HepG2 (cell line): Measurements from ENCODE around the gene MAP1B. TPM values are rescaled to one million over a fixed set of nuclear protein-coding genes. Genes with fewer than 3 reads are reported as not detected.
A peak's percentile ranks its signal among the peaks of the same experiment; 100 is the strongest.

ENCODE experiments used
- ATAC-seq: fragments of 200-7000 bp; cut with Tn5 transposase; 3 replicates; pipeline ENCODE4 v1.9.1; 2020; ENCODE audit warnings: mild to moderate bottlenecking, moderate library complexity
- BruUV-seq: library from RNA; stranded (reverse); fragments of 400-500 nt; replicated peaks from 2 replicates; lab custom pipeline; 2021; lab: Mats Ljungman, UMichigan
- CTCF ChIA-PET: fragments of 300-600 bp; formaldehyde crosslinking; extraction: SDS; loops from one replicate; lab custom pipeline; 2021; ENCODE audit warnings: low total read pairs, inconsistent platforms, low intra/inter-chr PET ratio; lab: Yijun Ruan, JAX
- POLR2A ChIA-PET: fragments of 350-600 bp; sonication (Branson Sonifier 250); formaldehyde crosslinking; loops from one replicate; lab custom pipeline; 2020; ENCODE audit warnings: antibody characterized with exemption, inconsistent platforms; lab: Yijun Ruan, JAX
- DNase-seq: peaks from one replicate; pipeline ENCODE4 v3.0.0-alpha.2; 2015; ENCODE audit warnings: low spot score
- FAIRE-seq: peaks from 3 replicates; lab custom pipeline; 2011; peaks lifted over from hg19 to GRCh38; lab: Jason Lieb, UNC
- H2AFZ ChIP-seq: one replicate; pipeline ENCODE4 v1.6.1; 2011; ENCODE audit warnings: low read length, inconsistent platforms
- H3K27ac ChIP-seq: fragments of 300-600 bp; 3 replicates; pipeline ENCODE4 v1.8.0; 2011; ENCODE audit warnings: mixed run types, mild to moderate bottlenecking, mixed read lengths, low read length, inconsistent platforms; ENCODE audit not compliant: insufficient read depth; ENCODE audit errors: extremely low read length
- H3K27me3 ChIP-seq, 2 experiments: fragments of 200-600 bp in 1 of 2; 2 replicates in 1 of 2; 3 replicates in 1 of 2; pipeline versions ENCODE4 v1.6.0 to v1.8.0; 2011; ENCODE audit warnings: low read length in 2 of 2, mild to moderate bottlenecking in 2 of 2, moderate library complexity in 2 of 2, inconsistent platforms in 1 of 2; ENCODE audit not compliant: insufficient read depth in 2 of 2, control insufficient read depth in 1 of 2
- H3K36me3 ChIP-seq, 2 experiments: fragments of 200-600 bp in 1 of 2; replicated peaks in 1 of 2; 2 replicates in 1 of 2; 3 replicates in 1 of 2; pipeline versions ENCODE4 v1.5.1 to v1.8.0; 2011; ENCODE audit warnings: low read length in 2 of 2, inconsistent platforms in 1 of 2; ENCODE audit not compliant: insufficient read depth in 2 of 2, control insufficient read depth in 1 of 2
- H3K4me1 ChIP-seq: 2 replicates; pipeline ENCODE4 v1.5.1; 2012; ENCODE audit warnings: low read length, inconsistent platforms; ENCODE audit not compliant: insufficient read depth
- H3K4me2 ChIP-seq: 2 replicates; pipeline ENCODE4 v1.6.0; 2011; ENCODE audit warnings: low read depth, low read length, inconsistent platforms
- H3K4me3 ChIP-seq, 3 experiments: fragments of 200-600 bp in 1 of 3; sonication (generic), shearing (Covaris generic) in 1 of 3; replicated peaks in 1 of 3; 2 replicates each; pipeline ENCODE4 v1.5.1; 2011 to 2016; ENCODE audit warnings: low read length in 3 of 3, inconsistent platforms in 2 of 3, low read depth in 2 of 3, mild to moderate bottlenecking in 2 of 3, control low read depth in 1 of 3, mixed read lengths in 1 of 3; ENCODE audit not compliant: insufficient read depth in 1 of 3
- H3K79me2 ChIP-seq: one replicate; pipeline ENCODE4 v1.6.1; 2011; ENCODE audit warnings: low read length, inconsistent platforms; ENCODE audit not compliant: insufficient read depth
- H3K9ac ChIP-seq: 2 replicates; pipeline ENCODE4 v1.6.0; 2011; ENCODE audit warnings: mild to moderate bottlenecking, low read depth, low read length, inconsistent platforms; ENCODE audit not compliant: insufficient read depth
- H3K9me3 ChIP-seq: 2 replicates; pipeline ENCODE4 v1.5.1; 2012; ENCODE audit warnings: mild to moderate bottlenecking, low read length
- H4K20me1 ChIP-seq: 2 replicates; pipeline ENCODE4 v1.6.0; 2011; ENCODE audit warnings: inconsistent platforms, mild to moderate bottlenecking, low read length, moderate library complexity; ENCODE audit not compliant: insufficient read depth
- ATF4 ChIP-seq, 2 experiments: fragments of 450-650 bp in 1 of 2; sonication (generic) in 1 of 2; formaldehyde crosslinking; IDR thresholded peaks; 2 replicates each; pipeline versions ENCODE4 v1.5.0 to v1.8.0; 2020 to 2022; ENCODE audit warnings: mild to moderate bottlenecking in 1 of 2, missing genetic modification reagents in 1 of 2
- FOSL2 ChIP-seq: sonication (generic); formaldehyde crosslinking; IDR thresholded peaks from 2 replicates; pipeline ENCODE4 v1.4.0; 2020; ENCODE audit warnings: missing genetic modification reagents
- FOXA1 ChIP-seq, 2 experiments: fragments of 450-650 bp in 1 of 2; sonication (generic) in 1 of 2; formaldehyde crosslinking in 1 of 2; IDR thresholded peaks; 2 replicates each; pipeline versions ENCODE4 v1.4.0 to v1.6.1; 2016 to 2020; ENCODE audit warnings: missing genetic modification reagents in 1 of 2
- NR2F2 ChIP-seq: IDR thresholded peaks from 2 replicates; pipeline ENCODE4 v1.6.1; 2012; ENCODE audit warnings: low read depth, inconsistent platforms, borderline replicate concordance
- RFX1 ChIP-seq: fragments of 450-650 bp; IDR thresholded peaks from 2 replicates; pipeline ENCODE4 v1.6.1; 2017
- SCMH1 ChIP-seq: sonication (generic); formaldehyde crosslinking; IDR thresholded peaks from 2 replicates; pipeline ENCODE4 v1.9.0; 2021; ENCODE audit warnings: missing genetic modification reagents, mild to moderate bottlenecking, borderline replicate concordance
- TCF12 ChIP-seq, 2 experiments: fragments of 450-650 bp in 1 of 2; sonication (generic) in 1 of 2; formaldehyde crosslinking in 1 of 2; IDR thresholded peaks; 2 replicates each; pipeline versions ENCODE4 v1.6.1 to v1.8.0; 2017 to 2022; ENCODE audit warnings: antibody characterized with exemption in 1 of 2, mild to moderate bottlenecking in 1 of 2, missing genetic modification reagents in 1 of 2, moderate library complexity in 1 of 2
- TSC22D2 ChIP-seq: sonication (generic); formaldehyde crosslinking; IDR thresholded peaks from 2 replicates; pipeline ENCODE4 v1.5.1; 2020; ENCODE audit warnings: missing genetic modification reagents, mild to moderate bottlenecking, borderline replicate concordance
- ZBTB10 ChIP-seq: sonication (generic); formaldehyde crosslinking; IDR thresholded peaks from 2 replicates; pipeline ENCODE4 v1.4.0; 2020; ENCODE audit warnings: missing genetic modification reagents, borderline replicate concordance
- ZFP36L1 ChIP-seq: sonication (generic); formaldehyde crosslinking; IDR thresholded peaks from 2 replicates; pipeline ENCODE4 v1.8.0; 2022; ENCODE audit warnings: mild to moderate bottlenecking, missing genetic modification reagents, moderate library complexity
- ZNF720 ChIP-seq: sonication (generic); formaldehyde crosslinking; IDR thresholded peaks from 2 replicates; pipeline ENCODE4 v1.4.0; 2020; ENCODE audit warnings: missing genetic modification reagents
- WGBS: methylation state at CpG from one replicate; pipeline ENCODE4 v1.1.6; 2017; ENCODE audit warnings: low lambda C conversion rate; 5-methylcytosine and 5-hydroxymethylcytosine counted together
- in situ Hi-C: cut with HindIII; loops from 2 replicates; pipeline ENCODE4 v1.10.0; 2017; ENCODE audit warnings: low pct_unique_long_range_greater_than_20kb; ENCODE audit not compliant: extremely low pct_ligation_motif_present
- intact Hi-C: fragments of 100-400 bp; cut with micrococcal nuclease; formaldehyde crosslinking; loops from one replicate; pipeline ENCODE4 v1.10.0; 2022; ENCODE audit not compliant: unreplicated experiment
- polyA plus RNA-seq, 8 experiments: library from polyadenylated mRNA; depleted of rRNA in 3 of 8; stranded (reverse) in 7 of 8; unstranded in 1 of 8; fragments of >200 nt; fragmentation: Illumina TruSeq in 4 of 8; extraction: Trizol in 4 of 8; gene quantifications; 2 replicates each; pipeline versions ENCODE4 v1.2.1 to v1.2.3, GENCODE V29; 2011 to 2016; ENCODE audit warnings: low read depth in 4 of 8, missing spikeins in 1 of 8, mixed read lengths in 1 of 8; ENCODE audit not compliant: insufficient read depth in 1 of 8
- total RNA-seq, 5 experiments: library from RNA; depleted of rRNA; stranded (reverse); fragments of >200 nt; fragmentation: Illumina TruSeq; extraction: Trizol; gene quantifications; 2 replicates each; pipeline ENCODE4 v1.2.3, GENCODE V29; 2016; ENCODE audit warnings: low read depth in 1 of 5
- TF ChIP-seq, protein P1 (sequence below): sonication (generic); formaldehyde crosslinking; IDR thresholded peaks from 2 replicates; pipeline ENCODE4 v1.5.1; 2020; ENCODE audit warnings: missing genetic modification reagents, mild to moderate bottlenecking, borderline replicate concordance

The MAP1B gene
- total and polyA plus RNA-seq, 2 of the 13 experiments (the other 11 are each of a cell fraction or from before 2014, with no cell fraction given), result 3.3 to 6.2 TPM

DNA sequence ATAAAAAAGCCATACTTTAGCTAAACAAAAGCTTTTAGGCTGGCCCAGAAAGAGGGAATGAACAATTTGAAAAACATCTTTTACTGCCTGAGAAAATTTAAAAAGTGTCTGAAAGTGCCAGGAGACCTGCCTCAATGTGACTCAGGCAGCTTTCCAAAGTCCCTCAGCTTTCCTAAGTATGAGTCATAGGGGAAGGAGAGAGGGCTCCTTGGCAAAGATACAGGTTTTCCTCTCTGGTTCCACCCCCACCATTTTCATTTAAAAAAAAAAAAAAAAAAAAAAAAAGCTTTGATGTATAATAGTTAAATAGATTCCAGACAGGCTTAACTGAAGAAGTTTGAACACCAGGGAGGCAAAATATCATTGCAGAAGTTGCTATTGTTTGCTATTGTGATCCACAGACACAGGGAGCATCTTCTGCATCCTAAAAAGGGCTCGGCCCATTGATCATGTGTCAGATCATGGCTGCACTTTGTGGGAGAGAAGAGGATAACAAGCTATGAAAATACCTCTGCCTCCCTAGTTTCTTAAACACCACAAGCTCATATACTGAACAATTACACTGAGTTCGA, 141.2 kb downstream of the MAP1B start:
- H3K4me2 ChIP-seq, result no peak overlapping the region
- ATAC-seq (no peak), DNase-seq (no peak), FAIRE-seq (no peak)
- BruUV-seq, result no TSS peak
- H3K36me3 ChIP-seq, result no peaks in the 10 kb centered on the region; a peak in 1 of 5 replicates
- CTCF ChIA-PET, result no interaction called here
- peaks cover 63% of the 10 kb centered on the region for H3K4me1 ChIP-seq
- no peak for TF ChIP-seq ATF4 (CRISPR knock-in tag; IDR thresholded peaks at IDR 0.05)
- peak; percentile 71 for TF ChIP-seq FOSL2
- no peak for TF ChIP-seq ZNF720 (CRISPR knock-in tag)
- TF ChIP-seq TCF12 (IDR thresholded peaks at IDR 0.05), result no peak
- TF ChIP-seq TCF12 (CRISPR knock-in tag; IDR thresholded peaks at IDR 0.05), result no peak
- H3K9me3 ChIP-seq, result no peaks in the 10 kb centered on the region
- H2AFZ ChIP-seq, result no peak overlapping the region
- no peak overlapping the region for H3K27ac ChIP-seq
- no peaks in the 10 kb centered on the region for H4K20me1 ChIP-seq
- H3K27me3 ChIP-seq, result no peaks in the 10 kb centered on the region
- intact Hi-C loops (no loop called here), in situ Hi-C loops (no loop called here)
- H3K4me3 ChIP-seq, result no peak overlapping the region
- WGBS, result 80% methylated on average over 2 of the region's 2 CpGs
- no peak overlapping the region for H3K9ac ChIP-seq
- peaks cover 11% of the 10 kb centered on the region for H3K79me2 ChIP-seq
- POLR2A ChIA-PET, result interaction anchor here (0.6 to 1.2 kb wide), 2 partner anchors 60 to 459 kb away, joined by 3 to 5 read pairs; no protein-coding TSS in a partner anchor

DNA sequence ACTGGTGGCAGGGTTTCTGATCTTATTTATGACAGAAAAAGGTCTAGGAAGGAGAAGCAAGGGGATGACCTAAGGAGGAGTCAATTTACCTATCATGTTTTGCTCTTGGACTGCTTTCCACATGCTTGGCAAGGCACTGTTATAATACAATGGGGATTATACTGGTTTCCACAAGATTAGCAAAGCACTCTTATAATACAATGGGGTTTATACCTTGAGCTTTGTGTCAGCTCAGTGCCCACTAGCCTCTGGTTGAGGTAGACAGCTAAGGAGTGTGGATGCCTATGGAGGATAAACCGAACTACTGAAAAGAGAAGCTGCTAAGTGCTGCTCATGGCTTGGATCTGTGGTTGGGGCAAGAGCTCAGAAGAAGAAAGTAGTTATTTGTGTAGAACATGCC, 144.1 kb downstream of the MAP1B start:
- POLR2A ChIA-PET, result no interaction called here
- intact Hi-C loops, result no loop called here
- no peak for ATAC-seq
- no peaks in the 10 kb centered on the region for H4K20me1 ChIP-seq
- no peak overlapping the region for H3K4me2 ChIP-seq
- H3K27ac ChIP-seq, result no peak overlapping the region
- DNase-seq, result no peak
- H3K36me3 ChIP-seq, result peaks cover 0 to 2% of the 10 kb centered on the region in 2 experiments; a peak in 1 of 5 replicates
- H3K79me2 ChIP-seq, result peaks cover 5% of the 10 kb centered on the region
- H3K9ac ChIP-seq, result no peak overlapping the region
- H3K27me3 ChIP-seq, result no peaks in the 10 kb centered on the region
- BruUV-seq, result no TSS peak
- no peaks in the 10 kb centered on the region for H3K9me3 ChIP-seq
- CTCF ChIA-PET, result no interaction called here
- no peak for FAIRE-seq
- H3K4me3 ChIP-seq, result no peak overlapping the region
- in situ Hi-C loops, result no loop called here
- H2AFZ ChIP-seq, result no peak overlapping the region
- WGBS, result 100% methylated on average over 1 of the region's 1 CpG
- H3K4me1 ChIP-seq, result peaks cover 56% of the 10 kb centered on the region
- no peak for TF ChIP-seq TSC22D2 (CRISPR knock-in tag)
- no peak for TF ChIP-seq FOXA1 (IDR thresholded peaks at IDR 0.05)
- TF ChIP-seq FOXA1 (CRISPR knock-in tag; IDR thresholded peaks at IDR 0.05), result no peak
- TF ChIP-seq NR2F2, result no peak
- TF ChIP-seq, protein P1, sequence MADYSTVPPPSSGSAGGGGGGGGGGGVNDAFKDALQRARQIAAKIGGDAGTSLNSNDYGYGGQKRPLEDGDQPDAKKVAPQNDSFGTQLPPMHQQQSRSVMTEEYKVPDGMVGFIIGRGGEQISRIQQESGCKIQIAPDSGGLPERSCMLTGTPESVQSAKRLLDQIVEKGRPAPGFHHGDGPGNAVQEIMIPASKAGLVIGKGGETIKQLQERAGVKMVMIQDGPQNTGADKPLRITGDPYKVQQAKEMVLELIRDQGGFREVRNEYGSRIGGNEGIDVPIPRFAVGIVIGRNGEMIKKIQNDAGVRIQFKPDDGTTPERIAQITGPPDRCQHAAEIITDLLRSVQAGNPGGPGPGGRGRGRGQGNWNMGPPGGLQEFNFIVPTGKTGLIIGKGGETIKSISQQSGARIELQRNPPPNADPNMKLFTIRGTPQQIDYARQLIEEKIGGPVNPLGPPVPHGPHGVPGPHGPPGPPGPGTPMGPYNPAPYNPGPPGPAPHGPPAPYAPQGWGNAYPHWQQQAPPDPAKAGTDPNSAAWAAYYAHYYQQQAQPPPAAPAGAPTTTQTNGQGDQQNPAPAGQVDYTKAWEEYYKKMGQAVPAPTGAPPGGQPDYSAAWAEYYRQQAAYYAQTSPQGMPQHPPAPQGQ (CRISPR knock-in tag), result no peak
- no peak for TF ChIP-seq ZBTB10 (CRISPR knock-in tag)
- TF ChIP-seq RFX1, result no peak
- TF ChIP-seq ZFP36L1 (CRISPR knock-in tag), result no peak
- no peak for TF ChIP-seq SCMH1
